Transverse colon (tissue), 4 donors: ENCODE data around the gene PCBP3. TPM values are rescaled to one million over a fixed set of nuclear protein-coding genes. Genes with fewer than 3 reads are reported as not detected.

Experiments used
- DNase-seq: peaks from one replicate; pipeline ENCODE4 v3.0.0-alpha.2; 2019
- H3K27ac ChIP-seq, 4 donors: fragments of 200-600 bp; sonication (generic); 2 replicates each; pipeline ENCODE4 v1.5.1; 2016 to 2018; ENCODE audit warnings: inconsistent platforms in 4 of 4
- H3K27me3 ChIP-seq: fragments of 200-600 bp; sonication (generic); 2 replicates; pipeline ENCODE4 v1.5.1; 2017; ENCODE audit warnings: inconsistent platforms
- H3K36me3 ChIP-seq, 4 donors: fragments of 200-600 bp; sonication (generic); 2 replicates each; pipeline ENCODE4 v1.5.1; 2017 to 2019; ENCODE audit warnings: inconsistent platforms in 4 of 4
- H3K4me1 ChIP-seq, 4 donors: fragments of 200-600 bp; sonication (generic); 2 replicates each; pipeline ENCODE4 v1.5.1; 2017 to 2020; ENCODE audit warnings: inconsistent platforms in 4 of 4
- H3K4me3 ChIP-seq, 4 donors: fragments of 200-600 bp; sonication (generic); 1 replicate in 1 of 4; 2 replicates in 3 of 4; pipeline versions ENCODE4 v1.5.1 to v1.6.1; 2017 to 2019; ENCODE audit warnings: inconsistent platforms in 4 of 4
- H3K9me3 ChIP-seq, 2 donors: fragments of 200-600 bp; sonication (generic); 2 replicates each; pipeline ENCODE4 v1.5.1; 2017 to 2019; ENCODE audit warnings: inconsistent platforms in 2 of 2
- CTCF ChIP-seq, 5 experiments: fragments of 200-600 bp in 3 of 5; fragments of 450-650 bp in 2 of 5; sonication (generic) in 3 of 5; IDR thresholded peaks; 1 replicate in 2 of 5; 2 replicates in 3 of 5; pipeline ENCODE4 v1.5.1; 2016 to 2017; ENCODE audit warnings: antibody characterized with exemption in 5 of 5, inconsistent platforms in 3 of 5, mild to moderate bottlenecking in 2 of 5, moderate library complexity in 1 of 5
- EP300 ChIP-seq: sonication (generic); formaldehyde crosslinking; IDR thresholded peaks from one replicate; pipeline ENCODE4 v1.6.1; 2017; ENCODE audit warnings: antibody characterized with exemption, low read depth
- POLR2A ChIP-seq: fragments of 450-650 bp; IDR thresholded peaks from one replicate; pipeline ENCODE4 v1.6.1; 2016; ENCODE audit warnings: antibody characterized with exemption, mild to moderate bottlenecking, moderate library complexity
- POLR2AphosphoS5 ChIP-seq, 3 donors: sonication (generic); formaldehyde crosslinking; IDR thresholded peaks; one replicate each; pipeline ENCODE4 v1.6.1; 2016; ENCODE audit warnings: antibody characterized with exemption in 3 of 3
- WGBS, 2 donors: methylation state at CpG; one replicate each; pipeline ENCODE4 v1.1.5; 2018; ENCODE audit warnings: low coverage in 1 of 2; 5-methylcytosine and 5-hydroxymethylcytosine counted together
- in situ Hi-C, 4 donors: fragments of 200-750 bp; cut with MboI; loops; one replicate each; pipeline versions ENCODE4 v1.15.0 to v1.15.1; 2017; ENCODE audit warnings: low sequenced_read_pairs in 3 of 4, low pct_ligation_motif_present in 1 of 4, low pct_unique_long_range_greater_than_20kb in 1 of 4
- intact Hi-C: fragments of 100-400 bp; cut with DNase I; formaldehyde crosslinking; loops from one replicate; pipeline ENCODE4 v1.15.1; 2023; ENCODE audit warnings: low total_unique reads
- total RNA-seq, 4 donors: library from RNA; depleted of rRNA; stranded (reverse); fragments of >200 nt; gene quantifications; one replicate each; pipeline ENCODE4 v1.1.0, GENCODE V29; 2016

Gene PCBP3
- total RNA-seq, 4 donors from 2014 or later: 0.80 to 7.8 (median 5.3) TPM

DNA sequence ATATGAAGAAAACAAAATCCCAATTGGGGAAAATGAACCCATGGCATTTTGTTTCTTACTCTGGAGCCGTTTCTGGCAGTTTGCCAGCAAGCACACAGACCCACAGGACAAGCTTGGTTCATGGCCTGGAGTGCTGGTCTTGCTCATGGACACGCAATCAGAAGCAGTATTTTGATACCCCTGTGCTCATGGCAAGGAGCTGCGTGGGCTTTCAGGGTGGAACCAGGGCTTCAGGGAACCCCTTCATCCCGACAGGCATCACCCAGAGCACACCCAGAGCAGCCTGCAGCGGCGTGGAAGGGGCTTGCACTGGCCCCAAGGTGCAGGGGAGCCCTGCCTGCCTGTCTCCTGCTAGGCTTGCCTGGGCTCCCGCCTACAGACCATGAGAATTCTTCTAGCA lies 45.4 kb upstream of the PCBP3 start:
- intact Hi-C loops (loop anchor here (10.0 kb wide), 1 partner anchor 227 kb away; no protein-coding TSS in a partner anchor), in situ Hi-C loops (loop anchor here in 1 of 4 donors (5.0 to 10.0 kb wide), 2 partner anchors 41 to 123 kb away; no protein-coding TSS in a partner anchor)
- Histone ChIP-seq H3K9me3 (peaks cover 1 to 2% of the 10 kb centered on the region in 2 donors), H3K36me3 (no peaks in the 10 kb centered on the region), H3K27ac (no peak overlapping the region), H3K27me3 (no peaks in the 10 kb centered on the region), H3K4me3 (no peak overlapping the region), H3K4me1 (no peaks in the 10 kb centered on the region)
- no peak for DNase-seq
- 59% methylated on average over 7 of the region's 7 CpGs; no CpG with 5 or more reads in 1 of the 2 donors for WGBS, 2 donors
- TF ChIP-seq CTCF (IDR thresholded peaks at IDR 0.05): no peak
- no peak for TF ChIP-seq POLR2AphosphoS5 (IDR thresholded peaks at IDR 0.05)
- TF ChIP-seq EP300: no peak
- TF ChIP-seq POLR2A: no peak

GRCh38 chr21:45598666-45599065 lies 44.9 kb upstream of the PCBP3 start:
- no peak for DNase-seq
- 87% methylated on average over 10 of the region's 10 CpGs; no CpG with 5 or more reads in 1 of the 2 donors for WGBS, 2 donors
- in situ Hi-C loops (loop anchor here in 1 of 4 donors (5.0 to 10.0 kb wide), 2 partner anchors 41 to 124 kb away; no protein-coding TSS in a partner anchor), intact Hi-C loops (loop anchor here (10.0 kb wide), 1 partner anchor 226 kb away; no protein-coding TSS in a partner anchor)
- H3K36me3 ChIP-seq: no peaks in the 10 kb centered on the region
- no peak for TF ChIP-seq EP300
- no peak for TF ChIP-seq POLR2A
- no peak for TF ChIP-seq CTCF (IDR thresholded peaks at IDR 0.05)
- TF ChIP-seq POLR2AphosphoS5 (IDR thresholded peaks at IDR 0.05): no peak
- no peak overlapping the region for H3K27ac ChIP-seq
- no peak overlapping the region for H3K4me3 ChIP-seq
- no peaks in the 10 kb centered on the region for H3K4me1 ChIP-seq
- peaks cover 7 to 8% of the 10 kb centered on the region in 2 donors for H3K9me3 ChIP-seq
- no peaks in the 10 kb centered on the region for H3K27me3 ChIP-seq

GRCh38 chr21:45599146-45599581 lies 44.4 kb upstream of the PCBP3 start:
- 90% methylated on average over 14 of the region's 14 CpGs; no CpG with 5 or more reads in 1 of the 2 donors for WGBS, 2 donors
- no peaks in the 10 kb centered on the region for H3K27me3 ChIP-seq
- no peak overlapping the region for H3K4me3 ChIP-seq
- H3K36me3 ChIP-seq: no peaks in the 10 kb centered on the region
- in situ Hi-C loops (loop anchor here in 1 of 4 donors (5.0 to 10.0 kb wide), 2 partner anchors 42 to 124 kb away; no protein-coding TSS in a partner anchor), intact Hi-C loops (loop anchor here (10.0 kb wide), 1 partner anchor 226 kb away; no protein-coding TSS in a partner anchor)
- TF ChIP-seq POLR2A (no peak), CTCF (IDR thresholded peaks at IDR 0.05) (no peak), POLR2AphosphoS5 (IDR thresholded peaks at IDR 0.05) (no peak)
- H3K27ac ChIP-seq: no peak overlapping the region
- H3K4me1 ChIP-seq: no peaks in the 10 kb centered on the region
- DNase-seq: no peak
- peaks cover 9 to 12% of the 10 kb centered on the region in 2 donors for H3K9me3 ChIP-seq

DNA sequence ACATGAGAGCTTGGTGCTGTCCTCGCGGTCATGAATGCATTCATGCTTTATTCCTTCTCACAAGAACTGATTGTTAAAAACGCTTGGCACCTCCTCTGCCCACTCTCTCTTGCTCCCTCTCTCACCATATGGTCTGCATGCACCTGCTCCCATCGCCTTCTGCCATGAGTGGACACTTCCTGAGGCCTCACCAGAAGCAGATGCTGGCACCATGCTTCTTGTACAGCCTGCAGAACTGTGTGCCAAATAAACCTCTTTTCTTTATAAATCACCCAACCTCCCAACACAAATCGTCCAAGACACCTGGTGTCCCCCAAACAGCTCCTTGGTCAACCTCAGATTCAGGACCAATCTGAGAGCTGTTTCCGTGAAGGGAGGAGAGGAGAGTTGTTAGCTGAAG lies 43.3 kb upstream of the PCBP3 start:
- intact Hi-C loops: no loop called here
- TF ChIP-seq POLR2A: no peak
- no peak for DNase-seq
- Histone ChIP-seq H3K4me1 (no peaks in the 10 kb centered on the region), H3K36me3 (no peaks in the 10 kb centered on the region), H3K9me3 (peaks cover 12% of the 10 kb centered on the region in 2 donors), H3K27ac (no peak overlapping the region), H3K27me3 (no peaks in the 10 kb centered on the region), H3K4me3 (no peak overlapping the region)
- 68 to 76% methylated on average over 4 to 6 of the region's 6 CpGs for WGBS, 2 donors
- in situ Hi-C loops: no loop called here

- no peak for DNase-seq
- intact Hi-C loops: no loop called here
- WGBS, 2 donors: 81% methylated on average over 10 of the region's 10 CpGs; no CpG with 5 or more reads in 1 of the 2 donors
These were observed 42.0 kb upstream of the PCBP3 start for GRCh38 chr21:45601551-45601950.

More at GRCh38 chr21:45601551-45601950, 42.0 kb upstream of the PCBP3 start:
- H3K9me3 ChIP-seq: peaks cover 12% of the 10 kb centered on the region in 2 donors
- no peak overlapping the region for H3K27ac ChIP-seq
- no peaks in the 10 kb centered on the region for H3K27me3 ChIP-seq
- in situ Hi-C loops: no loop called here
- no peak for TF ChIP-seq EP300
- no peak for TF ChIP-seq POLR2A
- no peak for TF ChIP-seq POLR2AphosphoS5 (IDR thresholded peaks at IDR 0.05)
- no peak for TF ChIP-seq CTCF (IDR thresholded peaks at IDR 0.05)
- H3K36me3 ChIP-seq: no peaks in the 10 kb centered on the region
- no peaks in the 10 kb centered on the region for H3K4me1 ChIP-seq
- no peak overlapping the region for H3K4me3 ChIP-seq
